Adipose tissue (tissue), 3 donors: ENCODE data around the gene SEC61B. TPM values are rescaled to one million over a fixed set of nuclear protein-coding genes. Genes with fewer than 3 reads are reported as not detected.
"Not testable (repeated sequence)": the region's sequence is repeated elsewhere in the genome, so short reads cannot be mapped to it uniquely, and the experiment has no call there.

Experiments used
- H3K27ac ChIP-seq: one replicate; pipeline ENCODE4 v1.5.1; 2013; ENCODE audit warnings: low read depth, low read length
- WGBS, 3 donors: extraction: QIAGEN DNeasy Blood & Tissue Kit; methylation state at CpG; one replicate each; pipeline ENCODE4 v1.1.7; 2013; 5-methylcytosine and 5-hydroxymethylcytosine counted together
- polyA plus RNA-seq, 3 donors: library from polyadenylated mRNA; stranded (reverse); fragments of 200-250 nt; gene quantifications; one replicate each; pipeline ENCODE4 v1.2.3, GENCODE V29; 2013
- donor health status: healthy with polysubstance abuse.
- donor health status: Bipolar disorder and iron deficiency.
- donor health status: healthy.

SEC61B gene
- polyA plus RNA-seq, 3 donors, result 222 to 402 (median 378) TPM

- 89 to 95% (median 93%) methylated on average over 3 of the region's 3 CpGs for WGBS, 3 donors
These were observed 8.1 kb downstream of the SEC61B start for GRCh38 chr9:99230206-99230605.

DNA sequence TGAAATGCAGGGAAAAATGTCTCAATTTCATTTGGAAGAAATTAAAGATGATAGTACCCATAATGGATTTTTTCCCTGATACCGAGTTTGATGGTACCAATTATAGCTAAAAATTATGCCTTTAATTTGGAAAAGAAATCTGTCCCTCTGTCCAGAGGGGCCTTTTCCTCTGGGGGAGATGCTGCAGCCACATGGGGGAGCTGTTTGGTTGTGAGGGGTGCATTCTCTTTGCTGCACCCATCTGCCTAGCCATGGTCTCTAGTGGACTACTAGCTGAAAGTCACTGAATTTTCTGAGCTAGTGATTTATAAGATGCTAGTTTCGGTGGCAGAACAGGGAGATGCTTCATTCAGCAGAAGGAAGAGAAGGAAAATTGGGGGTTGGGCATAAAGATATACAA lies 9.6 kb downstream of the SEC61B start:
- no peak overlapping the region for H3K27ac ChIP-seq
- WGBS, 3 donors, result 90 to 94% (median 91%) methylated on average over 2 of the region's 2 CpGs

More at GRCh38 chr9:99230206-99230605, 8.1 kb downstream of the SEC61B start:
- H3K27ac ChIP-seq, result no peak overlapping the region

GRCh38 chr9:99234618-99235017 lies 12.5 kb downstream of the SEC61B start:
- 82 to 84% (median 84%) methylated on average over 2 of the region's 2 CpGs for WGBS, 3 donors
- H3K27ac ChIP-seq, result no peak overlapping the region

DNA sequence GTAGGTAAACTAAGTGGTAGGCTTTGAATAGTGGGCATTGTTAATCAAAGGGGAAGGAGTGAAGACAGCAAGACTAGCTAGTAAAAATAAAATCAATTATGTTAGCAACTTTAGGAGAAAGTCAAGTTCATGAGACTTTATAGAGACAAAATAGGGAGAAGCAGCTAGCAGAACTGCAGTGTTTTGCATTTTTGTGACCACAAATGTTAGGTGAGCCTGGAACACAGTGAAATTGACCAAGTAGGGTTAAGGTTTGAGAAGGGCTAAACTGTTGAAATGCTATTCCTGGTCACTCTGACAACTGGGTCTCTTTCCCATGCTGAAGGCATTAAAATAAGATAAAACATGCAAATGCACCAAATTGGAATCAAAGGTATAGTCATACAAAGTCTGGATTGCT lies 13.0 kb downstream of the SEC61B start:
- H3K27ac ChIP-seq, result no peak overlapping the region

DNA sequence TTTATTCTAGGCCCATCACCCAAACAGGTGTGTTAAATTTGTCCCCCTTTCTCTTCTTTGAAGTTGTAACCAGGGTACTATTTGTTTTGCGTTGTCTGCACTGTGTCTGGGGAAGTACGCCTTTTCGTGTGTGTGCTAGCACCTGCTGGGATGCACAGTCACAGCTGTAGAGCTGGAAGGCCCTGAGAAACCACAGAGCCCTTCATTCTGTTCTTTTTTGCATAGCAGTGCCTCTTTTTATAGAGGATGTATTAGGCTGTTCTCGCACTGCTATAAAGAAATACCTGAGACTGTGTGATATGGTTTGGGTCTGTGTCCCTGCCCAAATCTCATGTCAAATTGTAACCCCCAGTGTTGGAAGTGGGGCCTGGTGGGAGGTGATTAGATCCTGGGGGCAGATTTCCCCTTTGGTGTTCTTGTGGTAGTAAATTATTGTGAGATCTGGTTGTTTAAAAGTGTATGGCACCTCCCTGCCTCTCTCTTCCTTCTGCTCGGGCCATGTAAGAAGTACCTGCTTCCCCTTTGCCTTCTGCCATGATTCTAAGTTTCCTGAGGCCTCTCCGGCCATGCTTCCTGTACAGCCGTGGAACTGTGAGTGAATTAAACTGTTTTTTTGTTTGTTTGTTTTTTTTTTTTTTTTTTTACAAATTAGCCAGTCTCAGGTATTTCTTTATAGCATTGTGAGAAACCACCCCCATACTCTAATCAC lies 14.0 kb downstream of the SEC61B start:
- 53 to 58% (median 56%) methylated on average over 7 of the region's 7 CpGs for WGBS, 3 donors

GRCh38 chr9:99237356-99237755 lies 15.3 kb downstream of the SEC61B start:
- no peak overlapping the region for H3K27ac ChIP-seq

More for the DNA sequence above, 14.0 kb downstream of the SEC61B start:
- no peak overlapping the region for H3K27ac ChIP-seq

GRCh38 chr9:99237849-99238248 lies 15.8 kb downstream of the SEC61B start:
- H3K27ac ChIP-seq, result not testable (repeated sequence)
- 86 to 97% (median 96%) methylated on average over 4 of the region's 4 CpGs for WGBS, 3 donors

GRCh38 chr9:99238331-99238730 lies 16.2 kb downstream of the SEC61B start:
- H3K27ac ChIP-seq, result no peak overlapping the region

DNA sequence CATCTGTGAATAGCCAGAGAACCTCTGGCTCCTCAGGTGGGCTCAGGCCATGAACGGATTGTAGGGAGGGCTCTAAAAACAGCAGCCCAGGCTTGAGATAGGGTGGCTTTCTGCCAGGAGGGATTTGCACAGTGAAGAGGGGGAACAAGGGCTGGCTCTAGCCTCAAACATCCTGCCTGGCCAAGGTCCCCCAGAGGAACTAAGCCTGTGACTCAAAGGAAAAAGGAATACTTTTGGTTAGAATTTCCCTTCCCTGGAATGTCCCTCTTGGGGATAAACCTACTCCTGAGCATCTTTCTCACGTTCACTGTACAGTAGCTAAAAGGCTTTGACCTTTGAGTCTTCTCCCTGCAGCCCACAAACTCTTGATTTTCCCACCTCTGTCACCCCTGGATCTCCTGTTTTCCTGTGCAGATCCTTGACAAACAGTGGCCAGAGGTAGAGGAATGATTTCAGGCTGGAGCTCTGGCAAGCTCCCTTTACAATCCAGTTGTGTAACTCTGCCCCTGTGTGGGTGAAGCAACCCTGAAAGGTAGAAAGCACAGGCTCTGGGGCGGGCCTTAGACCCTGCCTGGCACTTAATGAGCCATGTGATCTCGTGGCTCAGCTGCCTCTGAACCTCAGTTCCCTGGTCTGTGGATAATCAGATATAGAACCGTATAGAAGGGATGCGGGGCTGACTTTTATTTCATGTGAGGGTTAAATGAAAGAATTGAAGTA lies 17.4 kb downstream of the SEC61B start:
- WGBS, 3 donors, result 57 to 64% (median 59%) methylated on average over 6 of the region's 6 CpGs
- H3K27ac ChIP-seq, result no peak overlapping the region

- WGBS, 3 donors, result 83 to 86% (median 84%) methylated on average over 7 of the region's 7 CpGs
- H3K27ac ChIP-seq, result no peak overlapping the region
These were observed 19.0 kb downstream of the SEC61B start for GRCh38 chr9:99241106-99241505.

GRCh38 chr9:99244344-99245260 lies 22.5 kb downstream of the SEC61B start:
- H3K27ac ChIP-seq, result no peak overlapping the region
- WGBS, 3 donors, result 60 to 90% (median 62%) methylated on average over 3 of the region's 3 CpGs

DNA sequence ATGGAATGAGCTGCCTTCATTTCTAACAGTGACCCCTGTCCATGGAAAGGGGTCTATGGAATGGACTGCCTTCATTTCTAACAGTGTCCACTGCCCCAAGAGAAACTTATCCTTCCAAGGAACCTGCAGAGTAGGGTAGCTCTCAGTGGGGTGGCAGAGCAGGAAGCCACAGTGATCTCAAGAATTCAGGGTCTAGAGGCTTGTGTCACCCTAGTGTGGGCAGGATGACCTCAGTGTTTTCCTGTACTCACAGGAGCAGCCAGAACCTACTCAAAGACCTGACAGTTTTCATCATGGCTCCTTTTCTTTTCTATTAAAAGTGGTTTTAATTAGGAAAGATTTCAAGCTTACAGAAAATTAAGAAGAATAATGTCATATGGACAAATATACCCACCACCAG lies 27.5 kb downstream of the SEC61B start:
- no peak overlapping the region for H3K27ac ChIP-seq

DNA sequence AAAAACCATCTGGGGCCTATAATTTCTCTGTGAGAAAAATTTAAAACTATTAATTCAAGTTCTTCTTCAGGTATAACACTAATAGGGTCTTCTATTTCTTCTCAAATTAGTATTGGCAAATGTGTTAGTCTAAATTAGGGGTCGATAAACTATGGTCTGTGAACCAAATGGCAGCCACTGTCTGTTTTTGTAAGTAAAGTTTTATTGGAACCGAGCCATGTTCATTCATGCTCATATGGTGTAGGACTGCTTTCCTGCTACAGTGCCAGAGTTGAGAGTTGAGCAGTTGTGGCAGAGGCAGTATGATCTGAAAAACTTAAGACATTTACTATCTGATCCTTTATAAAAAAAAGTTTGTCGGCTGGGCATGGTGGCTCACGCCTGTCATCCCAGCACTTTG lies 29.1 kb downstream of the SEC61B start:
- WGBS, 3 donors, result 91 to 93% (median 93%) methylated on average over 4 of the region's 4 CpGs
- H3K27ac ChIP-seq, result no peak overlapping the region

- H3K27ac ChIP-seq, result no peak overlapping the region
- 87 to 95% (median 88%) methylated on average over 2 of the region's 2 CpGs for WGBS, 3 donors
These were observed 31.1 kb downstream of the SEC61B start for GRCh38 chr9:99253134-99253533.

- 61 to 79% (median 73%) methylated on average over 15 of the region's 15 CpGs for WGBS, 3 donors
- no peak overlapping the region for H3K27ac ChIP-seq
These were observed 31.8 kb downstream of the SEC61B start for GRCh38 chr9:99253772-99254431.

DNA sequence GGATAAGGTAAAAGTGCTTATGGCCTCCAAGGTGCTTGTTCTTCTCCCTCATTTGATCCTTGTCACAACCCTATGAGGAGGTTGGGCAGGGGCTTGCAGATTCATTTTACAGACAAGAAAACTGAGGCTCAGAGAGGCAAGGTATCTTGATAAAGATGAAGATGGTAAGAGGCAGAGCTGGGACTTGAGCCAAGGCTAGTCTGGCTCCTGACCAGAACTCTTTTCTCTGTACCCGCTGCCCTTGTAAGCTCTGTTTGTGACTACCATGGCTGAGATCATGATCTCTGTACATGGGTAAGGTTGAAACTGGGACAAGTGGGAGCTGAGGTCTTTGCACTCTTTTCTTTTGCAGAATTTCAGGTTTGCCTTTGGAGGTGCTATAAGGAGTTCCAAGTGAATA lies 33.6 kb downstream of the SEC61B start:
- H3K27ac ChIP-seq, result no peak overlapping the region
- 82 to 95% (median 89%) methylated on average over 1 of the region's 1 CpG for WGBS, 3 donors

DNA sequence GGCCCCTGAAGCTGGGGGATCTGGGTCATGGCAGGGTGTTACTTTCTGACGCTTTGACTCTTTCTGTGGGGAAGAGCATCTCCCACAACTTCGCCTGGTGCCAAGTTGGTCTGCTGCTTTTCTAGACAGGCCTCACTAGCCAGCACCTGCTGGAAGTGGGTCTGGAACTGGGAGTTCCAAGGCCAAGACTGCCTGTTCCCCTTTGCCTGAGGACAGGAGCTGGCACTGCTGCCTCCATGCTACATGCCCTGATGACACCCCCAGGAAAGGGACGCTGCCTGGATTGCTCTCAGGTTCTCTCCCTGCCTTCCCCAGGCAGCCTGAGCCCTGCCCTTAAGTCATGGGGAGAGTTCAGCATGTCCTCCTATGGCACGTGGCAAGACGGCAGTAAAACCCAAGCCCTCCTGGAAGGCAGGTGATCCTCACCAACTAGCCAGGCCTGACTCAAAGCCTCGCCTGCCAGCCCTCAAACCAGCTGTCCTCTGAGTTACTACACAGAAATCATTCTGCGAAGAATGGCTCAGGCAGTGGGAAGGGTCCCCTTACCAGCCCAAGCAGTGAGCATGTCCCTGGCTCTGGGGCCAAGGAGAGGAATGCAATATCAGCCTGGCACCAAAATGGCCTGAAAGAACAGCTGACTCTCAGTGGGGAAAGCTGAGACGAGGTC lies 35.8 kb downstream of the SEC61B start:
- WGBS, 3 donors, result 93 to 94% (median 93%) methylated on average over 8 of the region's 8 CpGs
- H3K27ac ChIP-seq, result no peak overlapping the region

DNA sequence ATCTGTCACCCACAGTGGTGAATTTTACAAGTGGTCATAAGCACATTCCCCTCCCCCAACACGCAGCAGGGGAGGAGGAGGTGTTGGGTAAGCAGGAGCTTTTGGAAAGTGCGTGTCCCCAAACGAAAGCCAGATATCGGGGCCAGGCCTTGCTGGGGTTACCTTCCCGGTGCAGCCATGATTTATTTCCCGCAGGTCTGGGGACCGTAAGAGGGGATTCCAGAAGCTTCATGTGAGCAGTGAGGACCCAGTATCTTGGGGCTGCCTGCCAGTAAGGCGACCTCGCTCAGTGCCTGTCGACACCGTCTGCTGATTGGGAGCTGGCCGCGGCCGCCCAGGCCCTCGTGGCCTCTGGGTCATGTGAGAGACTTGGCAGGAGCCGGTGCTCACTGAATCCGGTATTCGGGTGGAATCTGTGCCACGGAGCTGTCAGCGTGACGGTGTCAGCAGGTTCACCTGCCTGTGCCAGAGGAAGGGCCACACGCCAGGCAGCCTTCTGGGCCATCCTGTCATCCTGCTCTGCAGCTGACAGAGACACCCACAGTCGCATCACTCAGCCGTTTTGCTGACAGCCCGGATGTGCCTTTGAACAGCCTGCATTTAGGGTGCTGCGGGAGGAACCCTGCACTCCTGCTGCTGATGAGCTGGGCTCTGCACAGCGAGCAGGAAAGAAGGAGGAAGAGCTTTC lies 37.3 kb downstream of the SEC61B start:
- WGBS, 3 donors, result 8 to 31% (median 25%) methylated on average over 27 of the region's 27 CpGs
- no peak overlapping the region for H3K27ac ChIP-seq
